A549 treated with dexamethasone at 1 μM for 4 hours (cell line): ENCODE results near the gene NACAD. TPM values are rescaled to one million over a fixed set of nuclear protein-coding genes. Genes with fewer than 3 reads are reported as not detected.

Experiments
- total RNA-seq: library from RNA; stranded (reverse); fragments of 200-300 nt; extraction: Qiagen RNA extraction; gene quantifications from 5 replicates; pipeline ENCODE4 v1.2.3, GENCODE V29; 2022

NACAD gene, protein sequence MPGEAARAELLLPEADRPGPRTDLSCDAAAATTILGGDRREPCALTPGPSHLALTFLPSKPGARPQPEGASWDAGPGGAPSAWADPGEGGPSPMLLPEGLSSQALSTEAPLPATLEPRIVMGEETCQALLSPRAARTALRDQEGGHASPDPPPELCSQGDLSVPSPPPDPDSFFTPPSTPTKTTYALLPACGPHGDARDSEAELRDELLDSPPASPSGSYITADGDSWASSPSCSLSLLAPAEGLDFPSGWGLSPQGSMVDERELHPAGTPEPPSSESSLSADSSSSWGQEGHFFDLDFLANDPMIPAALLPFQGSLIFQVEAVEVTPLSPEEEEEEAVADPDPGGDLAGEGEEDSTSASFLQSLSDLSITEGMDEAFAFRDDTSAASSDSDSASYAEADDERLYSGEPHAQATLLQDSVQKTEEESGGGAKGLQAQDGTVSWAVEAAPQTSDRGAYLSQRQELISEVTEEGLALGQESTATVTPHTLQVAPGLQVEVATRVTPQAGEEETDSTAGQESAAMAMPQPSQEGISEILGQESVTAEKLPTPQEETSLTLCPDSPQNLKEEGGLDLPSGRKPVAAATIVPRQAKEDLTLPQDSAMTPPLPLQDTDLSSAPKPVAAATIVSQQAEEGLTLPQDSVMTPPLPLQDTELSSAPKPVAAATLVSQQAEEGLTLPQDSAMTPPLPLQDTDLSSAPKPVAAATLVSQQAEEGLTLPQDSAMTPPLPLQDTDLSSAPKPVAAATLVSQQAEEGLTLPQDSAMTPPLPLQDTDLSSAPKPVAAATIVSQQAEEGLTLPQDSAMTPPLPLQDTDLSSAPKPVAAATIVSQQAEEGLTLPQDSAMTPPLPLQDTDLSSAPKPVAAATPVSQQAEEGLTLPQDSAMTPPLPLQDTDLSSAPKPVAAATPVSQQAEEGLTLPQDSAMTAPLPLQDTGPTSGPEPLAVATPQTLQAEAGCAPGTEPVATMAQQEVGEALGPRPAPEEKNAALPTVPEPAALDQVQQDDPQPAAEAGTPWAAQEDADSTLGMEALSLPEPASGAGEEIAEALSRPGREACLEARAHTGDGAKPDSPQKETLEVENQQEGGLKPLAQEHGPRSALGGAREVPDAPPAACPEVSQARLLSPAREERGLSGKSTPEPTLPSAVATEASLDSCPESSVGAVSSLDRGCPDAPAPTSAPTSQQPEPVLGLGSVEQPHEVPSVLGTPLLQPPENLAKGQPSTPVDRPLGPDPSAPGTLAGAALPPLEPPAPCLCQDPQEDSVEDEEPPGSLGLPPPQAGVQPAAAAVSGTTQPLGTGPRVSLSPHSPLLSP (N-terminal part only)
- 0.20 to 0.46 TPM (median 0.28 TPM) in 5 replicates for total RNA-seq

GRCh38 chr7:45088821-45089340 lies at the start of gene NACAD:
TSS of gene NACAD (minus strand) at chr7:45088969. CDS start at chr7:45088894, 75 bp downstream.

DNA sequence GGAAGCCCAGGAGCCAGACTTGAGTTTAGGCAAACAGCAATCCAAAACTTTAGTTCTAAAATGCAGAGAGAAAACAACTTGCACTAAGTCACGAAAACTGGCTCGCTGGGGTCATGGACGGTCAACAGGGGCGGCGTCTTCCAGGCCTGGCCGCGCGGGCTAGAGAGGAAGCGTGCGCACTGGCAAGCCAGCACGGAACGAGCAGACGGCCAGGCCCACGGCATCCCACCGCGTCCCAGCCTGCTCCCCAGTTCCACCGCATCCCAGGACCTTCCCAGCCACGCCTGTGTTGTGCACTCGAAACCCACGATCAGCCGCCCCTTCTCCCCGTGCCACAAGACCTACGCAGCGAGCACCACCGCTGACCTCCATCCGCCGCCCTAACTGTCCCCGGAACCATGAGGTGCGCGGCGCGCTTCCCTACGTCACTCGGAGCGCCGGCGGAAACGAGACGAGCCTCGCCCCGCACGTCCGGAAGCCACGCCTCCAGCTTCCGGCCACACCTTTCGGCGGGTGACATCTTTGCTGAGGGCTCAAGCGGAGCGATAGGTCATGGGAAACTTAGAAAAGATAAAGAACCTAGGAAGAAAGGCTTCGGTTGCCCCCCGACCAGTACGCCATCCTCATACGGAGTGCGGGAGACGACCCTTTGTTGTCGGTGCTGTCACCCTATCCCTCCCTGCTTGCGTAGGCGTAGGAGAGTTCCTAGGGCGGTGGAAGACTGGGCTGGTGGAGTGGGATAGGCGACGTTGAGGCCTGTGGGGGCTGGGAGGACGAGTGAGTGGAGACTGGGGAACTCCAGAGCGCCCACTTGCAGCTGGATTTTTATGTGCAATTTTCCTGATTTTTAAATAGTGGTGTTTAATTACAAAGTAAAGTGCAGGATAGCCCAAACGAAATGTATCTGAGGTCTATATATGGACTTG lies 22.8 kb upstream of the NACAD start, which contains the start of gene TBRG4:
Gene TBRG4 (minus strand): TSS at position 400 of the 926 bp plus-strand sequence. CDS start 2,460 bp downstream, outside the sequence.

Other genes with a start within 250 kb of the NACAD start
- 206 to 252 TPM (median 239 TPM) in 5 replicates for gene H2AZ2, start 240.9 kb downstream of the NACAD start, total RNA-seq
- 11.9 to 16.5 TPM (median 14.5 TPM) in 5 replicates for gene PURB, start 203.4 kb downstream of the NACAD start, total RNA-seq
- gene MYO1G, start 110.0 kb downstream of the NACAD start, total RNA-seq, result 0.14 to 0.33 TPM (median 0.26 TPM) in 5 replicates
- 35.3 to 51.2 TPM (median 49.6 TPM) in 5 replicates for gene CCM2, start 88.8 kb downstream of the NACAD start, total RNA-seq
- gene TBRG4, start 22.7 kb upstream of the NACAD start, total RNA-seq, result 87.5 to 109 TPM (median 102 TPM) in 5 replicates
- not detected in 5 replicates for gene RAMP3, start 68.8 kb upstream of the NACAD start, total RNA-seq